Hindlimb muscle (tissue), 1 donor: ENCODE data around the gene ZNF622. TPM values are rescaled to one million over a fixed set of nuclear protein-coding genes. Genes with fewer than 3 reads are reported as not detected.
A peak's percentile ranks its signal among the peaks of the same experiment; 100 is the strongest.

ENCODE experiments used
- DNase-seq: peaks from one replicate; pipeline ENCODE4 v3.0.0-alpha.2; 2013
- polyA plus RNA-seq: library from polyadenylated mRNA; unstranded; fragments of 120-200 nt; gene quantifications from one replicate; pipeline ENCODE4 v1.2.1, GENCODE V29; 2013; ENCODE audit not compliant: insufficient read length

The ZNF622 gene
- polyA plus RNA-seq: 20.7 TPM

GRCh38 chr5:16465544-16466432 lies at the start of gene ZNF622:
ZNF622 (minus strand) TSS chr5:16465800; CDS start chr5:16465665, 135 bp downstream.
- peak; percentile 92 for DNase-seq

DNA sequence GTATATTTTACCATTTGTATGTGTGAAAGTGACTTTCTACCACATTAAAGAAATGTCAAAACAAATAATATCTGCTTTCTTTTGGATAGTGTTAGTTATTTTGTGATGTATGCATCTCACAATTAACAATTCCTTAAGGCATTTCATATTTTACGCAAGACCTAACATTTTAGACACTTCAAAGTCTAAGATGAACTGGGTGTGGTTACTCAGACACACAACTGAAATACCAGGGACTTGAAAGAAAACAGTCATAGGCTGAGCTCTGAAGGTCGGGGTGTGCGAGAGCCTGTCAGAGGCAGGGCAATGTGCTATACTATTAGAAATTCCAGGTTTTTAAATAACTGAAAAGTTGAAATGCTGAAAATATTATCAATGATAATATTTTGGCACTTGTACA lies 44.5 kb upstream of the ZNF622 start:
- DNase-seq: no peak

GRCh38 chr5:16508730-16509531 lies 43.3 kb upstream of the ZNF622 start:
- no peak for DNase-seq

GRCh38 chr5:16507716-16508115 lies 42.1 kb upstream of the ZNF622 start:
- no peak for DNase-seq

- DNase-seq: no peak
These were observed 40.3 kb upstream of the ZNF622 start for GRCh38 chr5:16505904-16506303.

DNA sequence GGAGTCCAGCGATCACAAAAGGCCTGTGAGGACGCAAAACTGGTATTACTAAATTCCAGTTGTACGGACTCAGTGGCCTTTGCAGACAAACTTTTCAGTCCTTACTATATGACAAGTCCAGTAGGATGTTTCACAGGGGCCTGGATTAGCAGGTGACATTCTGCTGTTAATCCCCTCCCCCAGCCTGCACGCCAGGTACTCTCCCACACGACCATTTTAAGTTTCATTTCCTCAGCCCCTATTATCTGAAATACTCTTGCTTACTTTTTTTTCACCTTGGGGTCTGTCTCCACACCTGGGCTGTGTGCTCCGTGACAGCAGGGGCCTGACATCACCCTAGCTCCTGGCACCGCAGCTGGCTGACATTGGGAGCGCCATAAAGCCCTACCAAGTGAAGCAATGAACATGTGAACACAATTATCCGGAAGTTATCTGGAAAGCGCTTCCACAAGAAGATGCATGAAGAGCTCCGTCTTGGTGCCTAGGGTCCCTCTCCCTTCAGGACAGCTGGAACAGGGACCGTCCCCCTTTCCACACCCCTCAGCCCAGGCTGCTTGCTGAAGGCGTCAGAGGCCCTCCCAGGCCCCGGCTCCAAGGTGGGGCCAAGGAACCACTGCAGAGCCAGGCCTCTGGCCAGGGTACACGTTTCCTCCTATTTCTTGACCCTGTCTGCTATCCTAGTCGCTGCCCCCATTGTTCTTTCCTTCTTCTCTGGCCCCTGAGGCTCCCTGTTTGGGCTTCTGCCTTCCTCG lies 39.7 kb upstream of the ZNF622 start:
- no peak for DNase-seq

GRCh38 chr5:16504571-16504970 lies 39.0 kb upstream of the ZNF622 start:
- DNase-seq: no peak

- DNase-seq: no peak
These were observed 37.3 kb upstream of the ZNF622 start for GRCh38 chr5:16502866-16503265.

DNA sequence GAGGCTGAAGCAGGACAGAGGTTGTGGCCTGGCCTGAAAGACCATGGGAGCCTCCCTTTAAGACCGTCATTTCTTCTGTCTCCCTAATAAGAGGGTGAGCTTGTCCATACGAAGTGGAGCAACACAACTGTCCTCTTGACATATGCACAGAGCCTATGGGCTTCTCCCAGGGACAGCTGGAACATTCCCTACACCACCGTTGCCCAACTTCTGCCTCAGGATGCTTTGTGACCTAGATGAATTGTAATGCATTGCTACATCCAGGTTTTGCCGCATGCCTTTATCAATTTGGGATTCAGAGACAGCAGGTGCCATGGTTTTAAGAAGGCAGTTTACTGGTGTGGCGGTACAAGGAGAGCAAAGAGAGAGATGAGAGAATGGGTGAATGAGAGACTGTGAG lies 34.4 kb upstream of the ZNF622 start:
- DNase-seq: no peak

GRCh38 chr5:16497546-16497945 lies 31.9 kb upstream of the ZNF622 start:
- DNase-seq: no peak

GRCh38 chr5:16493261-16493660 lies 27.7 kb upstream of the ZNF622 start:
- DNase-seq: no peak

GRCh38 chr5:16492398-16493140 lies 27.0 kb upstream of the ZNF622 start:
- peak; percentile 43 for DNase-seq

GRCh38 chr5:16490911-16491310 lies 25.3 kb upstream of the ZNF622 start:
- no peak for DNase-seq

DNA sequence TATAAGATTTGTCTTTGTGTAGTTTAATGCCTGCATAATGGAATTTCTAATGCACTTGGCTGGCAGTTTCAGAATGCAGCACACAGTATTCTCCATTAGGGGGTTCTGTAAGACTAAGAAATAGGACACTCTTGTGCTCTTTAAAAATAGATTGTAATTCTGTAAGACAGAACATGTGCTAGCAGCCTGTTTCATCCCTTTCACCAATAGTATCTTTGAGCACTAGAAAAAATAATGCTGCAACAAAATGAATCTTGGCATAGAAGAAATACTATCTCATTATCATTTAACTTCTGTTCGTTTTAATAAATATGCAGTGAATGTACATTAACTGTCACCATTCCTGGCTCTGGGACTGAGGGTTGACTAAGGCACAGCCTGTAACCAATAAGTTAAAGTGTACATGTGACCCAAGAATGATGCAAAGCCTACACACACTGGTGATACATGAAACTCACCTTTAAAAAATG lies 23.8 kb upstream of the ZNF622 start:
- peak; percentile 36 for DNase-seq

DNA sequence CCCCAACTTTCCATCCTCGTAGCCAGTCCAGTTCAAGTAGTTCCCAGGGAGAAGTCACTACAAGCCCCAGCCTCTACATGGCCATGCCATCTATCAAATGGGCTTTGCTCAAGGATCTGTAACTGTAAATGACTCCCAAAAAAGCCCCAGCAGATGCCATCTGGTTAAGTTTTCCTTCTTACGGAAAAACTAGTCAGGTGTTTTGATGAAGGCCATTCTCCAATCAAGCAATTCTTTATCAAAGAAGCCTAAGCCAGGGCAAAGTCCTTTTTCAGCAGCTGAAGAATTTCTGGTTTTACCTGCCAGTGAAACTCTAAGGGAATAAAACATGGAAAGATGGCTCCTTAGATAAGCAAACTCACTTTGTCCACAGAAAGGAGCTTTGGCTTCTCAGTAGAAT lies 21.9 kb upstream of the ZNF622 start:
- DNase-seq: no peak

- DNase-seq: no peak
These were observed 21.1 kb upstream of the ZNF622 start for GRCh38 chr5:16486711-16487111.

DNA sequence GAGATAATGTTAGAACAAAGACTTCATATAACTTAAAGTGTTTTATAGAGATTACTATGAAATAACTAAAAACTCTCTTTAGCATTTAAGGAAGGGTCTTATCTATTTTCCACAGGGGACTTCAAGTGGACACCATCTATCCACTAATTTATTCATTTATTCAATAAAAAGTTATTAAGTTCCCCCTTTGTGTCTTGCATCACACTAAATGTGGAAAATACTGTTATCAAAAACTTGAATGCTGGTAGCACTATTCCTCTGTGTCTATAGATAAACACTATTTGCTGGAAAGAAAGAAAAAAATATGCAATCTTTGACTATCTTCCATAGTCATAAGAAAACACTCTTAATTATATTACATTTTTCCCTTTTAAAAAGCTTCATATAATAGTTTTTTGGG lies 20.1 kb upstream of the ZNF622 start:
- DNase-seq: no peak

DNA sequence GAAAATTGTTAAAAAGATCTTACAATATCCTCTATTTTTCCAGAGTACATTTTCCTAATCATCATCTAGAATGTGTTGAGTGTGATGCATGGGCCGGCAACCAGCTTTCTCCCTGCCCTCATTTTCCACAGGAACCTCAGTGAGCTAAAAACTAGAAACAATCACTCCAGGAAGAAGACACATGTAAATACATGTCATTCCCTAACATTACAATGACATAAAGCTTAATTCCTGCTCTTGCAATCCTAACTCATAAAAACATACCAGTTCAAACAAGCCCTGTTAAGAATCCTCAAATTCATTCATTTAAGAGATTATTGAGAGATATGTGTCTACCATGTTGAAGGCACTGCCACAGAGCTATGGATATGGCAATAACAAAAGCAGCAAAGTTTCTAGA lies 18.5 kb upstream of the ZNF622 start:
- DNase-seq: no peak

GRCh38 chr5:16483361-16483760 lies 17.8 kb upstream of the ZNF622 start:
- DNase-seq: no peak

- DNase-seq: no peak
These were observed 17.3 kb upstream of the ZNF622 start for GRCh38 chr5:16482891-16483290.

DNA sequence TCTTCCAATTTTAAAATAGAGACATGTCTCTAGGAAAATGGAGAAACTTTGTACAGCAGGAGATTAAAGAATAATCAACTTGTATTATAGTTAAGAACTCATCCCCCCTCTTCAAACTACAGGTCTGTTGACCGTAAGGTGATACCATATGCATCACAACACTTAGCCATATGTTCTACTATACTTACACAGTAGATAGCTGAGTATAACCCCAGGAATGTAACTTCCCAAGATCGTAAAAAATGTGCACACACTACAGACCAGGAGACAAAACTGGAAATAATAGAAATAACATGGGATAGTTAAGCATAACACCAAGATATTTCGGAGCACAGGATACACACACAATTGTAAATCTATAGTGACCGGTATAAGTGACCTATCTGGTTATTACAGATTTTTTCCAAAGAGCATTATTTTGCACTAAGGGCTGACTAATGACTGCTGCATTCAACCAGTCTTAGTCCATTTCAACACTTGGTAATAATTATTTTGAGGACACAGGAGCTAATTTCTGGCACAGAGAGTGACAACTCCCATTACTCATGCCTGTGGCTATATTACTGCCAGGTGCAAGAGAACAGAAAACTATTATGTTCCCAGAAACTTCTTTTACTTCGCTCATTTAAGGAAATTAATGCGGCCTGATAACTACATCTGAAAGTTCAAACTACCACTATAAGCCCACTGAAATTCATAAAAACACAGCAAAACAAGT lies 15.4 kb upstream of the ZNF622 start:
- no peak for DNase-seq
